B cell (primary cell): Measurements from ENCODE around the gene TTC9C. TPM values are rescaled to one million over a fixed set of nuclear protein-coding genes. Genes with fewer than 3 reads are reported as not detected.

Experiments used
- ATAC-seq: fragments of 200-7000 bp; cut with Tn5 transposase; one replicate; pipeline ENCODE4 v1.10.0; 2021; ENCODE audit warnings: low read depth, mild to moderate bottlenecking, moderate number of reproducible peaks, moderate library complexity
- CTCF ChIA-PET: fragments of 350-600 bp; sonication (Branson Sonifier 250); formaldehyde crosslinking; loops from one replicate; lab custom pipeline; 2021; ENCODE audit warnings: antibody characterized with exemption, inconsistent platforms; lab: Charles Lee
- POLR2A ChIA-PET: fragments of 350-600 bp; sonication (Branson Sonifier 250); formaldehyde crosslinking; loops from one replicate; lab custom pipeline; 2021; ENCODE audit warnings: antibody characterized with exemption; lab: Charles Lee
- DNase-seq: peaks from one replicate; pipeline ENCODE4 v3.0.0; 2013
- H2AFZ ChIP-seq: 2 replicates; pipeline ENCODE4 v1.6.1; 2012; ENCODE audit warnings: mild to moderate bottlenecking, low read depth, low read length; ENCODE audit not compliant: insufficient read depth, poor library complexity, severe bottlenecking
- H3K27ac ChIP-seq, 2 donors: 1 replicate in 1 of 2; 2 replicates in 1 of 2; pipeline ENCODE4 v1.5.1; 2012 to 2013; ENCODE audit warnings: low read length in 2 of 2, mild to moderate bottlenecking in 2 of 2, moderate library complexity in 1 of 2
- H3K27me3 ChIP-seq, 4 experiments: fragments of 200-600 bp in 1 of 4; sonication (generic) in 1 of 4; replicated peaks in 1 of 4; 1 replicate in 2 of 4; 2 replicates in 2 of 4; pipeline versions ENCODE4 v1.6.1 to v1.7.0; 2013 to 2016; ENCODE audit warnings: low read length in 3 of 4, mild to moderate bottlenecking in 2 of 4, mixed read lengths in 1 of 4, moderate library complexity in 1 of 4; ENCODE audit not compliant: insufficient read depth in 4 of 4, control insufficient read depth in 3 of 4; ENCODE audit errors: control extremely low read depth in 1 of 4
- H3K36me3 ChIP-seq, 2 experiments: replicated peaks in 1 of 2; 1 replicate in 1 of 2; 2 replicates in 1 of 2; pipeline versions ENCODE4 v1.6.1 to v1.7.1; 2013; ENCODE audit warnings: low read length in 1 of 2; ENCODE audit not compliant: insufficient read depth in 2 of 2, control insufficient read depth in 1 of 2; ENCODE audit errors: control extremely low read depth in 1 of 2, extremely low read depth in 1 of 2
- H3K4me1 ChIP-seq, 2 donors: fragments of 200-600 bp in 1 of 2; sonication (generic) in 1 of 2; 1 replicate in 1 of 2; 2 replicates in 1 of 2; pipeline versions ENCODE4 v1.5.1 to v1.6.1; 2013 to 2017; ENCODE audit warnings: low read length in 2 of 2; ENCODE audit not compliant: control insufficient read depth in 2 of 2, insufficient read depth in 2 of 2
- H3K4me2 ChIP-seq: replicated peaks from 2 replicates; pipeline ENCODE3; 2012; ENCODE audit warnings: mild to moderate bottlenecking, low read depth, low read length; ENCODE audit not compliant: poor library complexity, severe bottlenecking
- H3K4me3 ChIP-seq, 5 experiments: fragments of 200-600 bp in 1 of 5; sonication (generic) in 1 of 5; 1 replicate in 3 of 5; 2 replicates in 2 of 5; pipeline versions ENCODE4 v1.5.1 to v1.7.0; 2011 to 2016; ENCODE audit warnings: low read length in 4 of 5, mild to moderate bottlenecking in 4 of 5, low read depth in 2 of 5, control low read depth in 1 of 5, moderate library complexity in 1 of 5; ENCODE audit not compliant: insufficient read depth in 1 of 5; ENCODE audit errors: control extremely low read depth in 1 of 5, extremely low read depth in 1 of 5
- H3K79me2 ChIP-seq: fragments of 200-600 bp; sonication (generic); one replicate; pipeline ENCODE4 v1.6.0; 2016; ENCODE audit warnings: low read length; ENCODE audit not compliant: control insufficient read depth, insufficient read depth
- H3K9ac ChIP-seq: fragments of 200-600 bp; sonication (generic); 2 replicates; pipeline ENCODE4 v1.6.1; 2017; ENCODE audit warnings: mild to moderate bottlenecking, low read length, moderate library complexity
- H3K9me3 ChIP-seq, 3 donors: one replicate each; pipeline versions ENCODE4 v1.6.1 to v1.7.1; 2013; ENCODE audit warnings: low read length in 2 of 3; ENCODE audit not compliant: control insufficient read depth in 2 of 3, insufficient read depth in 1 of 3; ENCODE audit errors: control extremely low read depth in 1 of 3
- H4K20me1 ChIP-seq: 2 replicates; pipeline ENCODE4 v1.6.0; 2012; ENCODE audit warnings: mild to moderate bottlenecking, low read length; ENCODE audit not compliant: insufficient read depth, control insufficient read depth, poor library complexity, severe bottlenecking
- H3K27ac Mint-ChIP-seq: one replicate; pipeline ENCODE4 v1.8.0; 2021; ENCODE audit warnings: mixed read lengths
- H3K27me3 Mint-ChIP-seq: one replicate; pipeline ENCODE4 v1.8.0; 2021; ENCODE audit warnings: mixed read lengths
- H3K4me1 Mint-ChIP-seq: one replicate; pipeline ENCODE4 v1.8.0; 2021; ENCODE audit warnings: mixed read lengths
- H3K4me3 Mint-ChIP-seq: one replicate; pipeline ENCODE4 v1.8.0; 2021; ENCODE audit warnings: mixed read lengths
- H3K9me3 Mint-ChIP-seq: one replicate; pipeline ENCODE4 v1.8.0; 2022; ENCODE audit warnings: mixed read lengths; ENCODE audit not compliant: insufficient read depth
- EZH2 ChIP-seq: IDR thresholded peaks from 2 replicates; pipeline ENCODE4 v1.6.1; 2012; ENCODE audit warnings: borderline replicate concordance, low read depth, mild to moderate bottlenecking, moderate library complexity, low read length; ENCODE audit not compliant: insufficient read depth, poor library complexity, severe bottlenecking
- WGBS: methylation state at CpG from one replicate; pipeline ENCODE4 v1.1.5; 2013; ENCODE audit warnings: missing lambda C conversion rate; ENCODE audit not compliant: insufficient coverage; 5-methylcytosine and 5-hydroxymethylcytosine counted together
- intact Hi-C: fragments of 100-400 bp; cut with micrococcal nuclease; formaldehyde crosslinking; loops from one replicate; pipeline ENCODE4 v1.10.0; 2022
- polyA plus RNA-seq: library from polyadenylated mRNA; depleted of rRNA; stranded (reverse); fragments of >200 nt; gene quantifications from 2 replicates; pipeline ENCODE4 v1.2.3, GENCODE V29; 2012
- total RNA-seq, 2 donors: library from RNA; stranded (reverse); fragments of 120-200 nt in 1 of 2; gene quantifications; 1 replicate in 1 of 2; 2 replicates in 1 of 2; pipeline versions ENCODE4 v1.2.3 to v1.2.4, GENCODE V29; 2013 to 2022
- TF ChIP-seq, protein P1 (sequence below): fragments of 200-600 bp; IDR thresholded peaks from one replicate; pipeline ENCODE4 v1.8.0; 2022; ENCODE audit warnings: antibody characterized with exemption, mild to moderate bottlenecking

The TTC9C gene
- total and polyA plus RNA-seq, 2 donors (not counting 1 experiment from before 2014, with no cell fraction given), result 33.5 to 56.3 TPM

DNA sequence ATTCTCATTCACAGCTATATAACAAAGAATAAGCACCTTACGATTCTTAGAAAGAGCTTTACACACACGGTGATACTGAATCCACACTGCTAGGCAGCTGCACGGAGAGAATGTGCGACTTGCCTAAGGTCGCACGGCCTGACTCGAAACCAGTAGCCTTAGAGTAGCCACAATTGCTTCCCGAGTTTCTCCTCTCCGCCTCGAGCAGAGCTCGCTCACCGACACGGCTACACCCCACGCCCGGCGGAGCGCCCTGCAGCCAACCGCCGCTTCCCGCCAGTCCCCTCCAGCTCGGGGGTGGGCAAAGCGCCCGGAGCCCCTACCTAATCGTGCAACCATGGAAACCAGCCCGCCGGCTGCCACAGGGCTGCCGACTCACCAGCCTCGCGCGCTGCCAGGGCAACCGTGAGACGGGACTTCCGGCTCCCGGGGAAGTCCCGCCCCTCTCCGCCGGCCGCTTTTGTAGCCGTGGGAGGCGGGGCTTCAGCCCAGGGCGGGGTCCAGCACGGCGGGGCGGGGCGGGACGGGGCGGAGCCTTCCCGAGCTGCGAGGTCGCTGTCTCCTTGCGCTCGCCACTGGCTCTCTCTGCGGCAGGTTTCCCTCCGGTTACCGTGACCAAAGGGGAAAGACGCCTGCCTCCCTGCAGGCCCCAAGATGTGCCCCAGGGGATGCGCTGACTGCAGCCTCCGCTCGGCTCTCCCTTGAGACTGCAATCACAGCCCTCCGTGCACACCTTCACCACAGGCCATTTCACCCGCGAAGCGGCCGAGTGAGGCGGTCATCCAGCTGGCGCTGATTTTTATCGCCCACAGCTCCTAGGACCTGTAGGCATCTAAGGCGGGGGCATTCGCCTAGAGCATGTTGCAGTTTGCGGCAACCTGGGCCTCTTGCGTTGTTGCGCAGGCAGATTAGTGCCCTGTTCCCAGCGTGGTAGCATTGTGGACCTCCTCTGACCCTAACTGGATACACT is 22.1 kb upstream of the TTC9C start:
- peak; percentile 73 for ATAC-seq
- no peaks in the 10 kb centered on the region for H4K20me1 ChIP-seq
- 7% methylated on average over 73 of the region's 73 CpGs for WGBS

More for the DNA sequence above, 22.1 kb upstream of the TTC9C start:
- Mint-ChIP-seq H3K4me1 (peaks cover 51% of the 10 kb centered on the region), H3K27ac (peak overlapping the region; percentile 91), H3K27me3 (no peaks in the 10 kb centered on the region), H3K4me3 (peak overlapping the region; percentile 92), H3K9me3 (no peaks in the 10 kb centered on the region)
- H3K79me2 ChIP-seq, result peaks cover 25% of the 10 kb centered on the region
- no peak for TF ChIP-seq EZH2
- TF ChIP-seq, protein P1, sequence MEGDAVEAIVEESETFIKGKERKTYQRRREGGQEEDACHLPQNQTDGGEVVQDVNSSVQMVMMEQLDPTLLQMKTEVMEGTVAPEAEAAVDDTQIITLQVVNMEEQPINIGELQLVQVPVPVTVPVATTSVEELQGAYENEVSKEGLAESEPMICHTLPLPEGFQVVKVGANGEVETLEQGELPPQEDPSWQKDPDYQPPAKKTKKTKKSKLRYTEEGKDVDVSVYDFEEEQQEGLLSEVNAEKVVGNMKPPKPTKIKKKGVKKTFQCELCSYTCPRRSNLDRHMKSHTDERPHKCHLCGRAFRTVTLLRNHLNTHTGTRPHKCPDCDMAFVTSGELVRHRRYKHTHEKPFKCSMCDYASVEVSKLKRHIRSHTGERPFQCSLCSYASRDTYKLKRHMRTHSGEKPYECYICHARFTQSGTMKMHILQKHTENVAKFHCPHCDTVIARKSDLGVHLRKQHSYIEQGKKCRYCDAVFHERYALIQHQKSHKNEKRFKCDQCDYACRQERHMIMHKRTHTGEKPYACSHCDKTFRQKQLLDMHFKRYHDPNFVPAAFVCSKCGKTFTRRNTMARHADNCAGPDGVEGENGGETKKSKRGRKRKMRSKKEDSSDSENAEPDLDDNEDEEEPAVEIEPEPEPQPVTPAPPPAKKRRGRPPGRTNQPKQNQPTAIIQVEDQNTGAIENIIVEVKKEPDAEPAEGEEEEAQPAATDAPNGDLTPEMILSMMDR, result no peak
- no peaks in the 10 kb centered on the region for H3K27me3 ChIP-seq
- peaks cover 0 to 8% of the 10 kb centered on the region in 2 experiments for H3K36me3 ChIP-seq
- intact Hi-C loops, result loop anchor here (1.0 to 5.0 kb wide), 6 partner anchors 41 to 175 kb away; partner anchors contain the start of genes C11orf98, CSKMT, EEF1G and ROM1
- H3K4me3 ChIP-seq, result peak overlapping the region; percentile 65 to 86 (median 69)
- DNase-seq, result peak; percentile 95
- H3K27ac ChIP-seq, result peak overlapping the region; percentile 61 to 91
- peak overlapping the region; percentile 86 for H2AFZ ChIP-seq
- H3K4me2 ChIP-seq, result peak overlapping the region; percentile 95
- POLR2A ChIA-PET, result interaction anchor here (0.5 to 6.5 kb wide), 18 partner anchors 10 to 175 kb away, joined by 3 to 66 read pairs (median 3); partner anchors contain the start of genes B3GAT3, C11orf98, CSKMT and HNRNPUL2
- CTCF ChIA-PET, result interaction anchor here (0.5 to 3.3 kb wide), 13 partner anchors 12 to 1482 kb away, joined by 3 to 13 read pairs (median 4); partner anchors contain the start of genes HNRNPUL2, SLC3A2, TTC9C and TUT1
- peaks cover 39 to 50% of the 10 kb centered on the region in 2 donors for H3K4me1 ChIP-seq
- peak overlapping the region; percentile 83 for H3K9ac ChIP-seq
- H3K9me3 ChIP-seq, result no peaks in the 10 kb centered on the region
